IMR-90 (cell line): ENCODE results near the gene RPN2.

Experiments
- BHLHE40 ChIP-seq: fragments of 150-350 bp; IDR thresholded peaks from 2 replicates; pipeline ENCODE4 v1.6.1; 2016; ENCODE audit warnings: mild to moderate bottlenecking, low read depth, low read length
- CEBPB ChIP-seq: IDR thresholded peaks from 2 replicates; pipeline ENCODE4 v1.6.1; 2012; ENCODE audit warnings: low read depth, low read length, improper control_type of control experiment
- CHD1 ChIP-seq: IDR thresholded peaks from 2 replicates; pipeline ENCODE4 v1.6.1; 2012; ENCODE audit warnings: low read depth, low read length, improper control_type of control experiment
- CTCF ChIP-seq: conservative IDR thresholded peaks from 2 replicates; pipeline ENCODE4 v1.5.1; 2012; ENCODE audit warnings: mild to moderate bottlenecking, low read depth, low read length, improper control_type of control experiment
- ELK1 ChIP-seq: fragments of 150-350 bp; IDR thresholded peaks from 2 replicates; pipeline ENCODE4 v1.6.1; 2016; ENCODE audit warnings: low read depth, mild to moderate bottlenecking, low read length, moderate library complexity, borderline replicate concordance
- POLR2A ChIP-seq: IDR thresholded peaks from 2 replicates; pipeline ENCODE4 v1.6.1; 2012; ENCODE audit warnings: mild to moderate bottlenecking, low read depth, low read length
- RAD21 ChIP-seq: IDR thresholded peaks from 2 replicates; pipeline ENCODE4 v1.6.1; 2012; ENCODE audit warnings: low read length, improper control_type of control experiment
- SMC3 ChIP-seq: fragments of 150-350 bp; IDR thresholded peaks from 2 replicates; pipeline ENCODE4 v1.6.1; 2016; ENCODE audit warnings: low read depth, mild to moderate bottlenecking, antibody characterized with exemption, low read length, moderate library complexity

GRCh38 chr20:37238426-37238825 is 59.3 kb downstream of the RPN2 start:
- TF ChIP-seq POLR2A (no peak), ELK1 (no peak), BHLHE40 (no peak), CTCF (no peak), RAD21 (no peak), CEBPB (no peak), SMC3 (no peak), CHD1 (no peak)
